ENCODE data around the gene RAP1GDS1. TPM values are rescaled to one million over a fixed set of nuclear protein-coding genes. Genes with fewer than 3 reads are reported as not detected.
"Not testable (repeated sequence)": the region's sequence is repeated elsewhere in the genome, so short reads cannot be mapped to it uniquely, and the experiment has no call there.

Gene RAP1GDS1
- total RNA-seq, 2 experiments from 2014 or later: 46.1 to 50.4 TPM

- Mint-ChIP-seq H3K27ac (no peak overlapping the region), H3K4me1 (peaks cover 28% of the 10 kb centered on the region), H3K36me3 (ENCODE audit: low read depth) (peaks cover 21% of the 10 kb centered on the region), H3K27me3 (no peaks in the 10 kb centered on the region), H3K4me3 (no peak overlapping the region), H3K9me3 (peaks cover under 1% of the 10 kb centered on the region)
- CTCF ChIA-PET: interaction anchor here (0.7 to 2.4 kb wide), 22 partner anchors 8 to 996 kb away, joined by 3 to 17 read pairs (median 4); partner anchors contain the start of genes METAP1 and STPG2
- POLR2A ChIA-PET: interaction anchor here (1.0 to 1.7 kb wide), 5 partner anchors 191 to 589 kb away, joined by 3 to 9 read pairs (median 5); partner anchors contain the start of genes EIF4E and TSPAN5
- no peak for DNase-seq
Observed at GRCh38 chr4:98466868-98467599, 205.8 kb downstream of the RAP1GDS1 start.

- Mint-ChIP-seq H3K27ac (no peak overlapping the region), H3K4me3 (peak overlapping the region; percentile 49)
- POLR2A ChIA-PET: interaction anchor here (1.0 to 1.7 kb wide), 5 partner anchors 190 to 588 kb away, joined by 3 to 9 read pairs (median 5); partner anchors contain the start of genes EIF4E and TSPAN5
Observed at GRCh38 chr4:98467627-98468072, 206.5 kb downstream of the RAP1GDS1 start.

GRCh38 chr4:98468709-98469108 is 207.5 kb downstream of the RAP1GDS1 start:
- Mint-ChIP-seq H3K9me3 (no peaks in the 10 kb centered on the region), H3K36me3 (ENCODE audit: low read depth) (peaks cover 35% of the 10 kb centered on the region), H3K4me1 (peaks cover 31% of the 10 kb centered on the region), H3K27ac (no peak overlapping the region), H3K4me3 (no peak overlapping the region), H3K27me3 (no peaks in the 10 kb centered on the region)
- no peak for DNase-seq
- POLR2A ChIA-PET: interaction anchor here (1.4 to 1.7 kb wide), 3 partner anchors 189 to 587 kb away, joined by 5 to 9 read pairs (median 5); partner anchors contain the start of genes EIF4E and TSPAN5
- CTCF ChIA-PET: interaction anchor here (1.1 to 2.4 kb wide), 7 partner anchors 10 to 935 kb away, joined by 3 to 14 read pairs (median 4); partner anchors contain the start of genes METAP1 and TSPAN5

More at GRCh38 chr4:98467627-98468072, 206.5 kb downstream of the RAP1GDS1 start:
- Mint-ChIP-seq H3K9me3 (no peaks in the 10 kb centered on the region), H3K4me1 (peaks cover 28% of the 10 kb centered on the region), H3K27me3 (no peaks in the 10 kb centered on the region), H3K36me3 (ENCODE audit: low read depth) (peaks cover 27% of the 10 kb centered on the region)
- CTCF ChIA-PET: interaction anchor here (0.6 to 2.4 kb wide), 43 partner anchors 9 to 995 kb away, joined by 3 to 17 read pairs (median 3); partner anchors contain the start of genes METAP1, STPG2 and TSPAN5
- peak; percentile 74 for DNase-seq

- no peak for DNase-seq
- peaks cover 31% of the 10 kb centered on the region for H3K4me1 Mint-ChIP-seq
- POLR2A ChIA-PET: no interaction called here
- peaks cover 41% of the 10 kb centered on the region for H3K36me3 Mint-ChIP-seq (ENCODE audit: low read depth)
- CTCF ChIA-PET: interaction anchor here (1.4 kb wide), 1 partner anchor 525 kb away, joined by 4 read pairs; the partner anchor contains the start of gene METAP1
- no peak overlapping the region for H3K27ac Mint-ChIP-seq
- H3K9me3 Mint-ChIP-seq: no peaks in the 10 kb centered on the region
- no peak overlapping the region for H3K4me3 Mint-ChIP-seq
- H3K27me3 Mint-ChIP-seq: no peaks in the 10 kb centered on the region
Observed at GRCh38 chr4:98469771-98470170, 208.6 kb downstream of the RAP1GDS1 start.

- H3K27ac Mint-ChIP-seq: no peak overlapping the region
- ChIA-PET CTCF (no interaction called here), POLR2A (no interaction called here)
- DNase-seq: no peak
- H3K36me3 Mint-ChIP-seq (ENCODE audit: low read depth): peaks cover 47% of the 10 kb centered on the region
- no peaks in the 10 kb centered on the region for H3K9me3 Mint-ChIP-seq
- H3K27me3 Mint-ChIP-seq: no peaks in the 10 kb centered on the region
- no peak overlapping the region for H3K4me3 Mint-ChIP-seq
- H3K4me1 Mint-ChIP-seq: peaks cover 31% of the 10 kb centered on the region
Observed at GRCh38 chr4:98470366-98470765, 209.2 kb downstream of the RAP1GDS1 start.

GRCh38 chr4:98470831-98471230 is 209.6 kb downstream of the RAP1GDS1 start:
- ChIA-PET POLR2A (no interaction called here), CTCF (interaction anchor here (0.6 kb wide), 1 partner anchor 24 kb away, joined by 3 read pairs; no protein-coding TSS in a partner anchor)
- Mint-ChIP-seq H3K9me3 (no peaks in the 10 kb centered on the region), H3K36me3 (ENCODE audit: low read depth) (peaks cover 49% of the 10 kb centered on the region), H3K27me3 (no peaks in the 10 kb centered on the region), H3K4me1 (peaks cover 31% of the 10 kb centered on the region), H3K27ac (no peak overlapping the region), H3K4me3 (no peak overlapping the region)
- no peak for DNase-seq

- no peaks in the 10 kb centered on the region for H3K27me3 Mint-ChIP-seq
- H3K4me3 Mint-ChIP-seq: no peak overlapping the region
- ChIA-PET CTCF (no interaction called here), POLR2A (no interaction called here)
- peaks cover 23% of the 10 kb centered on the region for H3K4me1 Mint-ChIP-seq
- peaks cover 64% of the 10 kb centered on the region for H3K36me3 Mint-ChIP-seq (ENCODE audit: low read depth)
- DNase-seq: no peak
- no peak overlapping the region for H3K27ac Mint-ChIP-seq
- no peaks in the 10 kb centered on the region for H3K9me3 Mint-ChIP-seq
Observed at GRCh38 chr4:98473046-98473445, 211.9 kb downstream of the RAP1GDS1 start.

GRCh38 chr4:98474408-98474844 is 213.2 kb downstream of the RAP1GDS1 start:
- POLR2A ChIA-PET: no interaction called here
- H3K27ac Mint-ChIP-seq: no peak overlapping the region
- H3K4me1 Mint-ChIP-seq: peaks cover 35% of the 10 kb centered on the region
- CTCF ChIA-PET: interaction anchor here (1.0 kb wide), 1 partner anchor 521 kb away, joined by 3 read pairs; the partner anchor contains the start of gene METAP1
- H3K36me3 Mint-ChIP-seq (ENCODE audit: low read depth): peaks cover 77% of the 10 kb centered on the region
- DNase-seq: no peak
- no peak overlapping the region for H3K4me3 Mint-ChIP-seq
- H3K27me3 Mint-ChIP-seq: no peaks in the 10 kb centered on the region
- H3K9me3 Mint-ChIP-seq: no peaks in the 10 kb centered on the region

- DNase-seq: no peak
- CTCF ChIA-PET: interaction anchor here (0.6 to 0.9 kb wide), 2 partner anchors 9 to 23 kb away, joined by 3 read pairs; no protein-coding TSS in a partner anchor
- Mint-ChIP-seq H3K4me1 (peaks cover 39% of the 10 kb centered on the region), H3K9me3 (no peaks in the 10 kb centered on the region), H3K36me3 (ENCODE audit: low read depth) (peaks cover 58% of the 10 kb centered on the region), H3K4me3 (no peak overlapping the region), H3K27me3 (no peaks in the 10 kb centered on the region), H3K27ac (no peak overlapping the region)
- POLR2A ChIA-PET: no interaction called here
Observed at GRCh38 chr4:98476891-98477290, 215.7 kb downstream of the RAP1GDS1 start.

GRCh38 chr4:98479590-98479989 is 218.4 kb downstream of the RAP1GDS1 start:
- DNase-seq, H3K9me3 Mint-ChIP-seq, H3K4me3 Mint-ChIP-seq, H3K27me3 Mint-ChIP-seq, H3K27ac Mint-ChIP-seq: not testable (repeated sequence)
- ChIA-PET CTCF (interaction anchor here (3.2 kb wide), 1 partner anchor 12 kb away, joined by 9 read pairs; no protein-coding TSS in a partner anchor), POLR2A (interaction anchor here (1.4 kb wide), 1 partner anchor 178 kb away, joined by 3 read pairs; no protein-coding TSS in a partner anchor)
- peaks cover 61% of the 10 kb centered on the region for H3K4me1 Mint-ChIP-seq
- peaks cover 44% of the 10 kb centered on the region for H3K36me3 Mint-ChIP-seq (ENCODE audit: low read depth)

- DNase-seq: no peak
- ChIA-PET POLR2A (no interaction called here), CTCF (interaction anchor here (0.9 to 3.2 kb wide), 2 partner anchors 13 kb away, joined by 4 to 9 read pairs; no protein-coding TSS in a partner anchor)
- Mint-ChIP-seq H3K4me3 (no peak overlapping the region), H3K27me3 (no peaks in the 10 kb centered on the region), H3K9me3 (no peaks in the 10 kb centered on the region), H3K36me3 (ENCODE audit: low read depth) (peaks cover 41% of the 10 kb centered on the region), H3K4me1 (peaks cover 67% of the 10 kb centered on the region), H3K27ac (no peak overlapping the region)
Observed at GRCh38 chr4:98480535-98480934, 219.4 kb downstream of the RAP1GDS1 start.

- POLR2A ChIA-PET: interaction anchor here (1.2 kb wide), 1 partner anchor 338 kb away, joined by 4 read pairs; the partner anchor contains the start of gene STPG2
- DNase-seq: no peak
- H3K4me3 Mint-ChIP-seq: no peak overlapping the region
- H3K4me1 Mint-ChIP-seq: peaks cover 74% of the 10 kb centered on the region
- H3K27ac Mint-ChIP-seq: no peak overlapping the region
- no peaks in the 10 kb centered on the region for H3K27me3 Mint-ChIP-seq
- CTCF ChIA-PET: interaction anchor here (0.9 kb wide), 1 partner anchor 14 kb away, joined by 4 read pairs; no protein-coding TSS in a partner anchor
- no peaks in the 10 kb centered on the region for H3K9me3 Mint-ChIP-seq
- H3K36me3 Mint-ChIP-seq (ENCODE audit: low read depth): peaks cover 38% of the 10 kb centered on the region
Observed at GRCh38 chr4:98481167-98481566, 220.0 kb downstream of the RAP1GDS1 start.

GRCh38 chr4:98482503-98482846 is 221.3 kb downstream of the RAP1GDS1 start:
- ChIA-PET CTCF (interaction anchor here (1.8 kb wide), 1 partner anchor 513 kb away, joined by 7 read pairs; the partner anchor contains the start of gene METAP1), POLR2A (no interaction called here)
- no peak for DNase-seq
- Mint-ChIP-seq H3K4me1 (peaks cover 79% of the 10 kb centered on the region), H3K27me3 (no peaks in the 10 kb centered on the region), H3K27ac (peak overlapping the region; percentile 55), H3K36me3 (ENCODE audit: low read depth) (peaks cover 28% of the 10 kb centered on the region), H3K9me3 (no peaks in the 10 kb centered on the region), H3K4me3 (no peak overlapping the region)
